Measurements from ENCODE around the gene POLDIP3.
"Not testable (repeated sequence)": the region's sequence is repeated elsewhere in the genome, so short reads cannot be mapped to it uniquely, and the experiment has no call there.

Gene POLDIP3

DNA sequence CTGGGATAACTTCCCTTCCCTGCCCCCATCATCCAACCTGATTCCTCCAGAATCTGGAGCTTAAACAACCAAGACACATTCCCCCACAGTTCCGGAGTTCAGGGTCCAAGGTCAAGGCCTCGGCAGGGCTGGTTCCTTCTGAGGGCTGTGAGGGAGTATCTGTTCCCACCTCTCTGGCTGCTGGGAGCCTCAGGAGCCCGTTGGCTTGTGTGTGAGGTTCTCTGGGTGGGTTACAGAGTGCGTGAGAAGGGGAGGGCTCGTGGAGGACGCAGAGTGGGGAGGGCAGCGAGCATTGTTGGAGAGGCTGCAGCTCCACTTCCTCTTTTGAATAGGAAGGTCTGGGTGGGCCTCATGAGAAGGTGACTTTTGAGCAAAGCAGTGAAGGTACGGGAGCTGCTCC lies 52.4 kb downstream of the POLDIP3 start:
- H3K27ac ChIP-seq (ENCODE audit: low read depth in 2 of 2, low read length in 2 of 2) = no peak overlapping the region

DNA sequence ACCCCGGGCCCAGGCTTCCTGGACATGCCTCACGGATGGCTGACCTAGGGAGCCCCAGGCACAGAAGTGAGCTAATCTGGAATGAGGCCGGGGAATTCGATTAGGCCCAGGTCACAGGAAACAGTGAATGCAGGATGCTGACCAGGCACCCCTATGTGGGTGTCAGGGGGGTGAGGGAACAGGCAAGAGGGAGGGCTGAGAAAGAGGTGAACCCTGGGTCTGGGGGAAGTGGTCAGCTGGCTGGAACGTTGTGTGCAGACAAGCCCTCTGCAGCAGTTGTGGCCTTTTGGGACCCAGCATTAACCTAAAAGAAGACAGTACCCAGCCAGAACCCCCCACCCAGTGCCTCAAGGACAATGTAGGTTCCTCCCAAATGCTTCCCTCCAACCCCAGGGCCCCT lies 52.8 kb downstream of the POLDIP3 start:
- no peaks in the 10 kb centered on the region for H3K9me3 ChIP-seq (ENCODE audit: control insufficient read depth in 2 of 2, low read length in 2 of 2)
- no peaks in the 10 kb centered on the region for H3K27me3 ChIP-seq (ENCODE audit: control insufficient read depth in 2 of 2, insufficient read depth in 2 of 2, low read length in 2 of 2)
- no peak overlapping the region for H3K4me3 ChIP-seq (ENCODE audit: low read length in 2 of 2)
- H3K9ac ChIP-seq (ENCODE audit: low read depth in 1 of 2, low read length in 2 of 2) = no peak overlapping the region
- no peaks in the 10 kb centered on the region for H3K36me3 ChIP-seq (ENCODE audit: control insufficient read depth in 2 of 2, insufficient read depth in 2 of 2, low read length in 2 of 2)
- peaks cover 0 to 7% of the 10 kb centered on the region in 2 donors for H3K4me1 ChIP-seq (ENCODE audit: control insufficient read depth in 2 of 2, insufficient read depth in 2 of 2, low read length in 2 of 2)
- no peak overlapping the region for H3K27ac ChIP-seq (ENCODE audit: low read depth in 2 of 2, low read length in 2 of 2)

More for the DNA sequence above, 52.4 kb downstream of the POLDIP3 start:
- no peak overlapping the region for H3K9ac ChIP-seq (ENCODE audit: low read depth in 1 of 2, low read length in 2 of 2)
- H3K9me3 ChIP-seq (ENCODE audit: control insufficient read depth in 2 of 2, low read length in 2 of 2) = no peaks in the 10 kb centered on the region
- H3K4me1 ChIP-seq (ENCODE audit: control insufficient read depth in 2 of 2, insufficient read depth in 2 of 2, low read length in 2 of 2) = peaks cover 0 to 7% of the 10 kb centered on the region in 2 donors
- no peaks in the 10 kb centered on the region for H3K27me3 ChIP-seq (ENCODE audit: control insufficient read depth in 2 of 2, insufficient read depth in 2 of 2, low read length in 2 of 2)
- no peaks in the 10 kb centered on the region for H3K36me3 ChIP-seq (ENCODE audit: control insufficient read depth in 2 of 2, insufficient read depth in 2 of 2, low read length in 2 of 2)
- H3K4me3 ChIP-seq (ENCODE audit: low read length in 2 of 2) = no peak overlapping the region

DNA sequence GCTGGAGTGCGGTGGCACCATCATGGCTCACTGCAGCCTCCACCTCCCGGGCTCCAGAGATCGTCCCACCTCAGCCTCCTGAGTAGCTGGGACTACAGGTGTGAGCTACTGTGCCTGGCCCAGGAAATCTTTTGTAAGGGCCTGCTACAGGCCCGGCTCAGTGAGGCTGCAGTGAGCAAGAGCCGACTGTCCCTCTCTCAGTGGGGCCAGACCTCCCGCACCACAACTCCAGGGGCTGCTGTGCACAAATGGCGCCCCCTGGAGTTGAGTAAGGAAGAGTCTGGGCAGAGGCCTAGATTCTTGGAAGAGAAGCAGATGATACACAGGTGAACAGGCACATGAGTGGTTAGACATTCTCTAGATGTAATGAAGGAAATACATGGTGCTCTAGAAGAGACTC lies 53.9 kb downstream of the POLDIP3 start:
- no peaks in the 10 kb centered on the region for H3K36me3 ChIP-seq (ENCODE audit: control insufficient read depth in 2 of 2, insufficient read depth in 2 of 2, low read length in 2 of 2)
- no peak overlapping the region for H3K9ac ChIP-seq (ENCODE audit: low read depth in 1 of 2, low read length in 2 of 2)
- H3K4me3 ChIP-seq (ENCODE audit: low read length in 2 of 2) = no peak overlapping the region
- H3K27me3 ChIP-seq (ENCODE audit: control insufficient read depth in 2 of 2, insufficient read depth in 2 of 2, low read length in 2 of 2) = no peaks in the 10 kb centered on the region
- H3K27ac ChIP-seq (ENCODE audit: low read depth in 2 of 2, low read length in 2 of 2) = no peak overlapping the region
- H3K4me1 ChIP-seq (ENCODE audit: control insufficient read depth in 2 of 2, insufficient read depth in 2 of 2, low read length in 2 of 2) = peaks cover 0 to 7% of the 10 kb centered on the region in 2 donors
- no peaks in the 10 kb centered on the region for H3K9me3 ChIP-seq (ENCODE audit: control insufficient read depth in 2 of 2, low read length in 2 of 2)

DNA sequence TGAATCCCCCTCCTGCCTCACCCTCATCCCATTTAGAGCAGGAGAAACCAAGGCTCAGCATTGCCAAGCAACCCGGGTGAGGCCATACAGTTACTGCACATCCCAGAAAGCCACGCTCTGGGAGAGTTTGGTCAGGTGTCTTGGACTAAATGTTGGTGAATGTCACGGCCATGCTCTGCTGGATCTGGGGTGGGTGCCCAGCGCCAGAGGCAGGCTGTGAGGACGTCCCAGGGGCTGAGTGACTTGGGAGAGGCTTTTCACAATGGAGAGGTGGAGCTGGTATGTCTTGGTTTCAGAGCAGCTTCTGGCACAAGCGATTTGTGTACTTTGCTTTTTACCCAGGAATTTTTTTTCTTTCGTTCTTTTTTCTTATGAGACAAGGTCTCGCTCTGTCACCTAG lies 54.3 kb downstream of the POLDIP3 start:
- H3K4me3 ChIP-seq (ENCODE audit: low read length in 2 of 2) = no peak overlapping the region
- H3K9me3 ChIP-seq (ENCODE audit: control insufficient read depth in 2 of 2, low read length in 2 of 2) = no peaks in the 10 kb centered on the region
- no peaks in the 10 kb centered on the region for H3K27me3 ChIP-seq (ENCODE audit: control insufficient read depth in 2 of 2, insufficient read depth in 2 of 2, low read length in 2 of 2)
- H3K36me3 ChIP-seq (ENCODE audit: control insufficient read depth in 2 of 2, insufficient read depth in 2 of 2, low read length in 2 of 2) = no peaks in the 10 kb centered on the region
- peaks cover 0 to 7% of the 10 kb centered on the region in 2 donors for H3K4me1 ChIP-seq (ENCODE audit: control insufficient read depth in 2 of 2, insufficient read depth in 2 of 2, low read length in 2 of 2)
- H3K9ac ChIP-seq (ENCODE audit: low read depth in 1 of 2, low read length in 2 of 2) = no peak overlapping the region
- no peak overlapping the region for H3K27ac ChIP-seq (ENCODE audit: low read depth in 2 of 2, low read length in 2 of 2)

DNA sequence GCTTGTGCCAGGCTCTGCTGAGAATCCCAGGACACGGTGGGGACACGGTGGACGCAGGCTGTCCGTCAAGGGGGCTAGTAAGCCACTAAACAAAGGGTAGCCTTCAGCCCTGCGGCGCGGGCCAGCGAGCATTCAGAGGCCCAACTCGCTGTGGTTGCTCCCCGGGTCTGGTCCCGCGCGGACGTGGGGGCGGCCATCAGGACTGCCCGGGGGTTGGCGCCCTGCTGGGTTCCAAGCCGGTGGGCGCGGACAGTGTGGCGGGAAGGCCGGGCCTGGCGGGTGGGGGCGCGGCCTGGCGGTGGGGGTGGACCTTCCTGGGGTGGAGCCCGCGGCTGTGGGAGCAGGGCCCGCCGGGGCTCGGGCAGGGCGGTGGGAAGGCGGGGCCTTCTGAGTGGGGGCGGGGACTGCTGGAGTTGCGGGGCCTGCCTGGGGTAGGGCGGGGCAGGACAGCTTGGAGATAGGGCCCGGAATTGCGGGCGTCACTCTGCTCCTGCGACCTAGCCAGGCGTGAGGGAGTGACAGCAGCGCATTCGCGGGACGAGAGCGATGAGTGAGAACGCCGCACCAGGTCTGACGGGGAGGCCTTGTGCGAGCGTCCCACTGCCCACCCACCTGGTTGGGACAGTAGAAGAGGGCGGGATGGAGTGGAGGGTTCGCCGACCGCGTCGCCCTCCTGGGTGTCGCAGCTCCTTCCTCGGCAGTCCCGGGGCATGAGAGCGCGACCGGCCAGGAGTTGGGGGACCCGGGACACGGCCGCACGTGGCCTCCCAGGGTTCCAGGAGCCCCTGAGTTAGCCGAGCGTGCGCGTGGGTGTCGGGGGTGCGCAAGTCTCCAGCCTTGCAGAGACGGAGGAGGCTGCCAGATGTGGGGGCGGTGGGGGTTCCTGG lies 61.0 kb downstream of the POLDIP3 start, which contains the start of gene SERHL2:
Gene SERHL2 (plus strand): TSS at position 482 of the 887 bp plus-strand sequence. CDS start 65 bp downstream, at position 547.
- no peaks in the 10 kb centered on the region for H3K9me3 ChIP-seq (ENCODE audit: control insufficient read depth in 2 of 2, low read length in 2 of 2)
- H3K9ac ChIP-seq (ENCODE audit: low read depth in 1 of 2, low read length in 2 of 2) = peak within 1 kb of the TSS; percentile 57 to 68
- peak within 1 kb of the TSS in 1 of 2 donors; percentile 23 for H3K27ac ChIP-seq (ENCODE audit: low read depth in 2 of 2, low read length in 2 of 2)
- no peaks in the 10 kb centered on the region for H3K36me3 ChIP-seq (ENCODE audit: control insufficient read depth in 2 of 2, insufficient read depth in 2 of 2, low read length in 2 of 2)
- H3K27me3 ChIP-seq (ENCODE audit: control insufficient read depth in 2 of 2, insufficient read depth in 2 of 2, low read length in 2 of 2) = no peaks in the 10 kb centered on the region
- H3K4me3 ChIP-seq (ENCODE audit: low read length in 2 of 2) = peak within 1 kb of the TSS; percentile 50 to 69
- peaks cover 7 to 8% of the 10 kb centered on the region in 2 donors for H3K4me1 ChIP-seq (ENCODE audit: control insufficient read depth in 2 of 2, insufficient read depth in 2 of 2, low read length in 2 of 2)

DNA sequence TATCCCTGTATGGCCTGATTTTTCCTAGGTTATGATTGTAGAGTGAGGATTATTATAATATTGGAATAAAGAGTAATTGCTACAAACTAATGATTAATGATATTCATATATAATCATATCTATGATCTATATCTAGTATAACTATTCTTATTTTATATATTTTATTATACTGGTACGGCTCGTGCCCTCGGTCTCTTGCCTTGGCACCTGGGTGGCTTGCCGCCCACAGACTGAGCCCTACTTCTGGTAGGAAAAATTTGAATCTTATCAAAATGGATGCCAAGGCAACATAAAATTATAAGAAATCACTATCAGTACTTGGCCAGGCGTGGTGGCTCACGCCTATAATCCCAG lies 62.4 kb downstream of the POLDIP3 start:
- H3K4me3 ChIP-seq (ENCODE audit: low read length in 2 of 2); H3K9me3 ChIP-seq (ENCODE audit: control insufficient read depth in 2 of 2, low read length in 2 of 2); H3K36me3 ChIP-seq (ENCODE audit: control insufficient read depth in 2 of 2, insufficient read depth in 2 of 2, low read length in 2 of 2); H3K27ac ChIP-seq (ENCODE audit: low read depth in 2 of 2, low read length in 2 of 2); H3K4me1 ChIP-seq (ENCODE audit: control insufficient read depth in 2 of 2, insufficient read depth in 2 of 2, low read length in 2 of 2); H3K9ac ChIP-seq (ENCODE audit: low read depth in 1 of 2, low read length in 2 of 2); H3K27me3 ChIP-seq (ENCODE audit: control insufficient read depth in 2 of 2, insufficient read depth in 2 of 2, low read length in 2 of 2): not testable (repeated sequence)

DNA sequence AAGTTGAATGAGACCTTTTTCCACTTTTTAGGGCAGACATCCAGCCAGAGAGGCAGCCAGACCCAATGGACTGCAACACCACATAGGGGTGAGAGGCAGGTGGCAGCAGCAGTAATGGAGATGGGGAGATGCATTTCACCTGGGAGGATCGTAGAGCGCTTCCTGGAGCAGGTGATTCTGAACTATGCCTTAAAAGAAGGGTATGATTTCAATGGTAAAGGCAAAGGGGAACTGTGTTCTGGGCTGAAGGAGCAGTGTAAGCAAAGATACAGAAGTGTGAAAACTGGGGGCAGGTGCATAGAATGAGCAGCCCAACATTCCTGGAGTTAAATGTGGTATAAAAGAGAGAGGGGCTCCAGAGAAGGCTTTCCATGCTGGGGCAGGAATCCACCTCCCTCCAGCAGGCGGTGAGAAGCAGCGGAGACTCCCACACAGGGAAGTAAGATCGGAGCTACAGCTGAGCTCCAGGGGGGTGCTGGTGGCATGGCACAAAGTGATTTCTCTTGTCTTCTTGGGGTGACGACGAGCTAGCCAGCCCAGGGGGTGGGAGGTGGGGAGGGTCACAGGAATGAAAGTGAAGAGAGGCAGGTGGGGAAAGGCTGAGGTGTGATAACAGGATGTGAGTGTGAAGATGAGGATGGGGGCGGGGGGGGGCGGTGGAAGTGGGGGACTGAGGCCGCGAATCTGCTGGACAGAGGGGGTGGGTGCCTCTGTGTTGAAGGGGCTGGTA lies 65.2 kb downstream of the POLDIP3 start:
- Histone ChIP-seq H3K27me3 (ENCODE audit: control insufficient read depth in 2 of 2, insufficient read depth in 2 of 2, low read length in 2 of 2) (no peaks in the 10 kb centered on the region), H3K9me3 (ENCODE audit: control insufficient read depth in 2 of 2, low read length in 2 of 2) (no peaks in the 10 kb centered on the region), H3K4me3 (ENCODE audit: low read length in 2 of 2) (no peak overlapping the region), H3K27ac (ENCODE audit: low read depth in 2 of 2, low read length in 2 of 2) (no peak overlapping the region), H3K36me3 (ENCODE audit: control insufficient read depth in 2 of 2, insufficient read depth in 2 of 2, low read length in 2 of 2) (no peaks in the 10 kb centered on the region), H3K9ac (ENCODE audit: low read depth in 1 of 2, low read length in 2 of 2) (no peak overlapping the region), H3K4me1 (ENCODE audit: control insufficient read depth in 2 of 2, insufficient read depth in 2 of 2, low read length in 2 of 2) (peaks cover 7 to 8% of the 10 kb centered on the region in 2 donors)

DNA sequence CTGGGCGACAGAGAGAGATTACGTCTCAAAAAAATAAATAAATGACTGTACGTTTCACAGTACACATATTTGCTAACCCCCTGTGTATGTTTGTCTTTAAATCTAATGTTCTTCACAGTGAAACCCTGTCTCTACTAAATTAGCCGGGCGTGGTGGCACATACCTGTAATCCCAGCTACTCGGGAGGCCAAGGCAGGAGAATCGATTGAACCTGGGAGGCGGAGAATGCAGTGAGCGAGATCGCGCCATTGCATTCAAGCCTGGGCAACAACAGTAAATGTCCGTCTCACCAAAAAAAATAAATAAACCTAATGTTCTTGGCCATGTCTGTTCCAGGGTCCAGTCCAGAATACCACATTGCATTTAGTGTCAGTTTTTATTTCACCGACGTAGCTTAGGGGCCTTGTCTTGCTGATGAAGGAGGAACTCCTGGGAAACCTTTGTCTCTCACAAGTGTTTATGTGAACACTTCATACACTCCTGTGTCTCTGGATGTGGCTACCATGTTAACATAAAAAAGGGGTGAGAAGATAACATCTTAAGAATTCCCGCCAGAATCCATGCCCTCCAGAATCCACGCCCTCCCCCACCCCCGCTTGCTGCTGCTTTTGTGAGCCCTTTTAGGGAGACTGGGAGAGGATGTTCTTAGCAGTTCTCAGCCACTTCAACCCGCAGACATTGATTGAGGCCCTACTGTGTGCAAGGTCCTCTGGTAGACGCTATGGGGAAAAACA lies 65.9 kb downstream of the POLDIP3 start:
- H3K36me3 ChIP-seq (ENCODE audit: control insufficient read depth in 2 of 2, insufficient read depth in 2 of 2, low read length in 2 of 2) = no peaks in the 10 kb centered on the region
- H3K27me3 ChIP-seq (ENCODE audit: control insufficient read depth in 2 of 2, insufficient read depth in 2 of 2, low read length in 2 of 2) = no peaks in the 10 kb centered on the region
- H3K9me3 ChIP-seq (ENCODE audit: control insufficient read depth in 2 of 2, low read length in 2 of 2) = no peaks in the 10 kb centered on the region
- H3K4me1 ChIP-seq (ENCODE audit: control insufficient read depth in 2 of 2, insufficient read depth in 2 of 2, low read length in 2 of 2) = peaks cover 2 to 3% of the 10 kb centered on the region in 2 donors
- no peak overlapping the region for H3K4me3 ChIP-seq (ENCODE audit: low read length in 2 of 2)
- no peak overlapping the region for H3K27ac ChIP-seq (ENCODE audit: low read depth in 2 of 2, low read length in 2 of 2)
- no peak overlapping the region for H3K9ac ChIP-seq (ENCODE audit: low read depth in 1 of 2, low read length in 2 of 2)

DNA sequence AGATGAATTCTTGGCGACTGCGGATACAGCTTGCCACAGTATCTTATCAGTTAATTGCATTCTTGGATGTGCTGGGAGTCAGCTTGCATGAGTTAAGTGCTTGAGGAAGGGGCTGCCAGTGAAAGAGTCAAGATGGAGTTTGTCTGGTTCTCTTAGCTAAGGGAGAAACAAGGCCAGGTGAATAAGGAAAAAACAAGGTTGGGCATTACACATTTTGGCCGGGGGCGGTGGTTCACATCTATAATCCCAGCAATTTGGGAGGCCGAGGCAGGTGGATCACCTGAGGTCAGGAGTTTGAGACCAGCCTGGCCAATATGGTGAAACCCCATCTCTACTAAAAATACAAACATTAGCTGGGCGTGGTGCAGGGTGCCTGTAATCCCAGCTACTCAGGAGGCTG lies 66.6 kb downstream of the POLDIP3 start:
- H3K9ac ChIP-seq (ENCODE audit: low read depth in 1 of 2, low read length in 2 of 2); H3K27ac ChIP-seq (ENCODE audit: low read depth in 2 of 2, low read length in 2 of 2); H3K27me3 ChIP-seq (ENCODE audit: control insufficient read depth in 2 of 2, insufficient read depth in 2 of 2, low read length in 2 of 2); H3K36me3 ChIP-seq (ENCODE audit: control insufficient read depth in 2 of 2, insufficient read depth in 2 of 2, low read length in 2 of 2); H3K4me1 ChIP-seq (ENCODE audit: control insufficient read depth in 2 of 2, insufficient read depth in 2 of 2, low read length in 2 of 2); H3K4me3 ChIP-seq (ENCODE audit: low read length in 2 of 2); H3K9me3 ChIP-seq (ENCODE audit: control insufficient read depth in 2 of 2, low read length in 2 of 2): not testable (repeated sequence)

DNA sequence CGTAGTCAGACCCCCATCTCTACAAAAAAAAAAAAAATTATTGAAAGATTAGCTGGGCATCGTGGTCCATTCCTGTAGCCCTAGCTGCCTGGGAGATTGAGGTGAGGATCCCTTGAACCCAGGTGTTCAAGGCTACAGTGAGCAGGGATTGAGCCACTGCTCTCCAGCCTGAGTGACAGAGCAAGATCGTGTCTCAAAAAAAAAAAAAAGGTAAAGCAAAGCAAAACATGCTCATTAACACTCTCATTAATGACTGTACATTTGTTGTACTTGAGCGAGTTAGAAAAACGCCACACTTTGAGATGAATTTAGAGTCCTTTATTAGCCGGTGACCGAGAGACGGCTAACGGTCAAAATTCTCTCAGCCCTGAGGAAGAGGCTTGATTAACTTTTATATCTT lies 67.1 kb downstream of the POLDIP3 start:
- Histone ChIP-seq H3K27me3 (ENCODE audit: control insufficient read depth in 2 of 2, insufficient read depth in 2 of 2, low read length in 2 of 2) (no peaks in the 10 kb centered on the region), H3K4me1 (ENCODE audit: control insufficient read depth in 2 of 2, insufficient read depth in 2 of 2, low read length in 2 of 2) (no peaks in the 10 kb centered on the region), H3K36me3 (ENCODE audit: control insufficient read depth in 2 of 2, insufficient read depth in 2 of 2, low read length in 2 of 2) (no peaks in the 10 kb centered on the region), H3K27ac (ENCODE audit: low read depth in 2 of 2, low read length in 2 of 2) (no peak overlapping the region), H3K9me3 (ENCODE audit: control insufficient read depth in 2 of 2, low read length in 2 of 2) (no peaks in the 10 kb centered on the region), H3K9ac (ENCODE audit: low read depth in 1 of 2, low read length in 2 of 2) (no peak overlapping the region), H3K4me3 (ENCODE audit: low read length in 2 of 2) (no peak overlapping the region)
